Astrocyte (in vitro differentiated cells and primary cell): ENCODE measurements around the gene CYP19A1. TPM values are rescaled to one million over a fixed set of nuclear protein-coding genes. Genes with fewer than 3 reads are reported as not detected.

Experiments
- DNase-seq: peaks from one replicate; pipeline ENCODE4 v3.0.0-alpha.2; 2010; ENCODE audit warnings: low read depth
- FAIRE-seq: peaks from 2 replicates; lab custom pipeline; 2011; peaks lifted over from hg19 to GRCh38; lab: Jason Lieb, UNC
- H2AFZ ChIP-seq: 2 replicates; pipeline ENCODE4 v1.6.0; 2012; ENCODE audit warnings: low read depth, low read length, inconsistent platforms
- H3K27ac ChIP-seq: 2 replicates; pipeline ENCODE4 v1.5.1; 2011; ENCODE audit warnings: low read depth, low read length, inconsistent platforms
- H3K27me3 ChIP-seq: 2 replicates; pipeline ENCODE4 v1.6.0; 2011; ENCODE audit warnings: low read length, inconsistent platforms; ENCODE audit not compliant: insufficient read depth
- H3K36me3 ChIP-seq: 2 replicates; pipeline ENCODE4 v1.5.1; 2011; ENCODE audit warnings: low read length, inconsistent platforms; ENCODE audit not compliant: insufficient read depth
- H3K4me1 ChIP-seq: 2 replicates; pipeline ENCODE4 v1.5.1; 2011; ENCODE audit warnings: low read length, inconsistent platforms; ENCODE audit not compliant: insufficient read depth
- H3K4me2 ChIP-seq: 2 replicates; pipeline ENCODE4 v1.6.0; 2012; ENCODE audit warnings: low read length, inconsistent platforms
- H3K4me3 ChIP-seq: 2 replicates; pipeline ENCODE4 v1.5.1; 2011; ENCODE audit warnings: low read depth, mild to moderate bottlenecking, low read length, inconsistent platforms; ENCODE audit not compliant: insufficient read depth
- H3K79me2 ChIP-seq: 2 replicates; pipeline ENCODE4 v1.6.0; 2012; ENCODE audit warnings: mild to moderate bottlenecking, low read length, inconsistent platforms; ENCODE audit not compliant: insufficient read depth
- H3K9ac ChIP-seq: 2 replicates; pipeline ENCODE4 v1.6.0; 2012; ENCODE audit warnings: mild to moderate bottlenecking, low read length, inconsistent platforms
- H3K9me3 ChIP-seq: 2 replicates; pipeline ENCODE4 v1.5.1; 2012; ENCODE audit warnings: low read depth, mild to moderate bottlenecking, low read length, inconsistent platforms; ENCODE audit not compliant: insufficient read depth
- H4K20me1 ChIP-seq: 2 replicates; pipeline ENCODE4 v1.6.0; 2012; ENCODE audit warnings: low read length, inconsistent platforms; ENCODE audit not compliant: insufficient read depth
- H3K27ac Mint-ChIP-seq: one replicate; pipeline ENCODE4 v1.8.0; 2021; ENCODE audit warnings: mild to moderate bottlenecking, mixed read lengths; ENCODE audit not compliant: unreplicated experiment
- H3K27me3 Mint-ChIP-seq: one replicate; pipeline ENCODE4 v1.8.0; 2021; ENCODE audit warnings: low read depth, mixed read lengths; ENCODE audit not compliant: unreplicated experiment
- H3K36me3 Mint-ChIP-seq: one replicate; pipeline ENCODE4 v1.8.0; 2021; ENCODE audit warnings: low read depth, mixed read lengths; ENCODE audit not compliant: unreplicated experiment
- H3K4me1 Mint-ChIP-seq: one replicate; pipeline ENCODE4 v1.8.0; 2021; ENCODE audit warnings: low read depth, mixed read lengths; ENCODE audit not compliant: unreplicated experiment
- H3K4me3 Mint-ChIP-seq: one replicate; pipeline ENCODE4 v1.8.0; 2021; ENCODE audit warnings: mild to moderate bottlenecking, moderate library complexity, mixed read lengths; ENCODE audit not compliant: unreplicated experiment
- H3K9me3 Mint-ChIP-seq: one replicate; pipeline ENCODE4 v1.8.0; 2021; ENCODE audit warnings: mild to moderate bottlenecking, mixed read lengths; ENCODE audit not compliant: unreplicated experiment
- EZH2 ChIP-seq: IDR thresholded peaks from 2 replicates; pipeline ENCODE4 v1.6.1; 2012; ENCODE audit warnings: mild to moderate bottlenecking, low read length, inconsistent platforms; ENCODE audit not compliant: insufficient read depth
- total RNA-seq: library from RNA; stranded (reverse); gene quantifications from 2 replicates; pipeline ENCODE4 v1.2.1, GENCODE V29; 2021
- TF ChIP-seq, protein P1 (sequence below): IDR thresholded peaks from 2 replicates; pipeline ENCODE4 v1.5.1; 2011; ENCODE audit warnings: low read depth, mild to moderate bottlenecking, inconsistent platforms, low read length, moderate library complexity; ENCODE audit not compliant: insufficient read depth

The CYP19A1 gene
- total RNA-seq, 1 donor from 2014 or later: 0.75 TPM

GRCh38 chr15:51366071-51366470 is 27.7 kb upstream of the CYP19A1 start:
- peaks cover 21% of the 10 kb centered on the region for H3K27me3 ChIP-seq
- no peak overlapping the region for H3K9ac ChIP-seq
- H3K4me3 ChIP-seq: no peak overlapping the region
- Mint-ChIP-seq H3K4me1 (peaks cover 2% of the 10 kb centered on the region), H3K27me3 (no peaks in the 10 kb centered on the region), H3K4me3 (no peak overlapping the region), H3K36me3 (no peaks in the 10 kb centered on the region), H3K9me3 (no peaks in the 10 kb centered on the region), H3K27ac (no peak overlapping the region)
- H3K4me2 ChIP-seq: no peak overlapping the region
- DNase-seq: no peak
- no peak overlapping the region for H3K27ac ChIP-seq
- H2AFZ ChIP-seq: no peak overlapping the region
- H3K9me3 ChIP-seq: no peaks in the 10 kb centered on the region
- FAIRE-seq: no peak
- H3K79me2 ChIP-seq: no peaks in the 10 kb centered on the region
- no peaks in the 10 kb centered on the region for H3K36me3 ChIP-seq
- H3K4me1 ChIP-seq: peaks cover 18% of the 10 kb centered on the region
- TF ChIP-seq, protein P1, sequence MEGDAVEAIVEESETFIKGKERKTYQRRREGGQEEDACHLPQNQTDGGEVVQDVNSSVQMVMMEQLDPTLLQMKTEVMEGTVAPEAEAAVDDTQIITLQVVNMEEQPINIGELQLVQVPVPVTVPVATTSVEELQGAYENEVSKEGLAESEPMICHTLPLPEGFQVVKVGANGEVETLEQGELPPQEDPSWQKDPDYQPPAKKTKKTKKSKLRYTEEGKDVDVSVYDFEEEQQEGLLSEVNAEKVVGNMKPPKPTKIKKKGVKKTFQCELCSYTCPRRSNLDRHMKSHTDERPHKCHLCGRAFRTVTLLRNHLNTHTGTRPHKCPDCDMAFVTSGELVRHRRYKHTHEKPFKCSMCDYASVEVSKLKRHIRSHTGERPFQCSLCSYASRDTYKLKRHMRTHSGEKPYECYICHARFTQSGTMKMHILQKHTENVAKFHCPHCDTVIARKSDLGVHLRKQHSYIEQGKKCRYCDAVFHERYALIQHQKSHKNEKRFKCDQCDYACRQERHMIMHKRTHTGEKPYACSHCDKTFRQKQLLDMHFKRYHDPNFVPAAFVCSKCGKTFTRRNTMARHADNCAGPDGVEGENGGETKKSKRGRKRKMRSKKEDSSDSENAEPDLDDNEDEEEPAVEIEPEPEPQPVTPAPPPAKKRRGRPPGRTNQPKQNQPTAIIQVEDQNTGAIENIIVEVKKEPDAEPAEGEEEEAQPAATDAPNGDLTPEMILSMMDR: no peak
- no peak for TF ChIP-seq EZH2
- H4K20me1 ChIP-seq: no peaks in the 10 kb centered on the region

DNA sequence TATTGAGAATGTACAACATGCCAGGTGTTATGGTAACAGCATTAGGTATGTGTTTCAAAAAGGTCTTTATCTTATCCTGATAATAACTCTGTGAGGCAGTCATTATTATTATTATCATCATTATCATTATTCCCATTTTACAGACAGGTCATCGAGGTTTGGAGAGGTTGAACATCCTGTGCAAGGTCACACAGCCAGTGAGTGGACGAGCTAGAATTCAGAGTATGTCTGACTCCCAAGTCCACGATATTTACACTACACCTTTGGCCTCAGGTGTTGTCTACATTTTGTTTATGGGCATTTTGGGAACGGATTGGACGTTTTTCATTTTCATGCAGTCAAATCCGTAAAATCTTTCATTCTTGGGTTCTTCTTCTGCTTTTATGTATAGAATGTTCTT is 27.0 kb upstream of the CYP19A1 start:
- Histone ChIP-seq H3K27me3 (peaks cover 24% of the 10 kb centered on the region), H4K20me1 (no peaks in the 10 kb centered on the region), H3K9ac (no peak overlapping the region), H2AFZ (no peak overlapping the region), H3K27ac (no peak overlapping the region), H3K79me2 (no peaks in the 10 kb centered on the region), H3K4me3 (no peak overlapping the region), H3K9me3 (no peaks in the 10 kb centered on the region), H3K36me3 (no peaks in the 10 kb centered on the region), H3K4me1 (peaks cover 18% of the 10 kb centered on the region), H3K4me2 (no peak overlapping the region)
- DNase-seq (no peak), FAIRE-seq (peak; percentile 29)
- Mint-ChIP-seq H3K27ac (no peak overlapping the region), H3K36me3 (no peaks in the 10 kb centered on the region), H3K27me3 (no peaks in the 10 kb centered on the region), H3K9me3 (no peaks in the 10 kb centered on the region), H3K4me3 (no peak overlapping the region), H3K4me1 (peaks cover 2% of the 10 kb centered on the region)
- TF ChIP-seq, protein P1: no peak
- TF ChIP-seq EZH2: no peak

DNA sequence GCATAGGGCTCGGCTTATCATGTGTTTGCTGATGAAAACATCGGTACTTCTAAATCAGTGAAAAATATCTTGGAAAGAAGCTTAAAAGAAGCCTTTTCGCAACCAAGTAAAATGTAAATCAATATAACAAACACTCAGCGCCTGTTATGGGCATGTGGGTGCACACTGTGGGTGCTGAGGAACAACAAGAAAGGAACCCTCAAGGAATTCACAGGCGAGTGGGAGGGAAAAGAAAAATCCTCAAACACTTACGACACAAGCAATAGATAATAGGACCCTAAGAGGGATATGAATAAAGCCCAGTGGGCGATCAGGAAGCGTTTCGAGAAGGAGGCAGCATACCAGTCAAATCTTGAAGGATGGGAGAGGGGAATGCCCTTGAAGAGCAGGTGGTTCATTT is 25.0 kb upstream of the CYP19A1 start:
- H3K4me3 ChIP-seq: no peak overlapping the region
- no peak for TF ChIP-seq EZH2
- TF ChIP-seq, protein P1: no peak
- H3K9me3 ChIP-seq: no peaks in the 10 kb centered on the region
- Mint-ChIP-seq H3K4me1 (no peaks in the 10 kb centered on the region), H3K36me3 (no peaks in the 10 kb centered on the region), H3K27me3 (no peaks in the 10 kb centered on the region), H3K9me3 (no peaks in the 10 kb centered on the region), H3K4me3 (no peak overlapping the region), H3K27ac (no peak overlapping the region)
- H3K4me2 ChIP-seq: no peak overlapping the region
- H3K36me3 ChIP-seq: no peaks in the 10 kb centered on the region
- no peak for DNase-seq
- H3K4me1 ChIP-seq: peaks cover 8% of the 10 kb centered on the region
- no peaks in the 10 kb centered on the region for H3K79me2 ChIP-seq
- H3K27me3 ChIP-seq: peaks cover 24% of the 10 kb centered on the region
- H4K20me1 ChIP-seq: no peaks in the 10 kb centered on the region
- H3K27ac ChIP-seq: no peak overlapping the region
- no peak overlapping the region for H3K9ac ChIP-seq
- no peak overlapping the region for H2AFZ ChIP-seq
- no peak for FAIRE-seq
